GM21723 (cell line): ENCODE data around the gene TLN1.

Source experiments
- ATAC-seq: cut with Tn5 transposase; IDR thresholded peaks from one replicate; pipeline ENCODE4 v1.9.1; 2021; ENCODE audit warnings: mild to moderate bottlenecking, moderate library complexity; ENCODE audit not compliant: unreplicated experiment

The TLN1 gene

GRCh38 chr9:35669331-35670145 lies 62.5 kb downstream of the TLN1 start:
- no peak for ATAC-seq

- no peak for ATAC-seq
Measured at GRCh38 chr9:35667939-35668338, 64.1 kb downstream of the TLN1 start.

DNA sequence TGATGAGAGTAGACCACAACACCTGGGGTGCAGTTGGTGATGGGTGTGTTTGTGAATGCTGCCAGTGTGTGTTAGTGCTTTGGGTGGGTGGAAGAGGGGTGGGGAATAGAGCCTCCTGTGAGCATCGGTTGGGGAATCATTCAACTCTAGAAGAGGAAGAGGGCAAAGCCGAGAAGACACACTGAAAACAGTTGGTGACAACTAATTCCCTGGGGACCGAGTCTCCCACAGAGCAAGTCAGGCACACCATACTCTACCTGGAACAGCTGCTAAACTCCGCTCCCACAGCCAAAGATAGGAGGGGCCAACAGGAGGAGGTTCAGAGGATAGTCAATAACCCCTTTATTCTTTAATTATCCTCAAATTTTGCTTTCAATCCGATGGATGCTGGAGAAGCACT lies 65.4 kb downstream of the TLN1 start:
- no peak for ATAC-seq

DNA sequence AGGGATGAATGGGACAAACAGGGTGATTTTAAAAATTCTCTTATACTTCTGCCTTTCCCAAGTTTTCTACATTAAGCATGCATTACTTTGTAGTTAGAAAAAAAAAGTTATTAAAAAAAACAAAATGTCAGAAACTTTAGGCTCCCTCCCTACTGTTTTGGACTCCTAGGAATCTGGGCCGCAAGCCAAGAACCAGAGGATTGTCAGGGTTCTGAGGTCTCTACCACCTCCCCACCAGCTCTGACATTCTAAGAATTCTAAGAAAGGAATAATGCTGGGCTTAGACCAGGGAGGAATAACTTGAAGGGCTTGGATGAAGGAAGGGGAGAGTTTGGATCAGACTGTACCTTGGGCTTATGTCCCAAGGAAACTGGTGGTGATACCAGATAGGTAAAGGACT lies 66.0 kb downstream of the TLN1 start:
- no peak for ATAC-seq

GRCh38 chr9:35665471-35665818 lies 66.5 kb downstream of the TLN1 start:
- no peak for ATAC-seq

- peak; percentile 70 for ATAC-seq
Measured at GRCh38 chr9:35664531-35665470, 67.2 kb downstream of the TLN1 start, which contains the start of gene ARHGEF39. Gene ARHGEF39, minus strand, starts transcription at chr9:35665195. Its CDS starts 26 bp downstream, at chr9:35665169.

DNA sequence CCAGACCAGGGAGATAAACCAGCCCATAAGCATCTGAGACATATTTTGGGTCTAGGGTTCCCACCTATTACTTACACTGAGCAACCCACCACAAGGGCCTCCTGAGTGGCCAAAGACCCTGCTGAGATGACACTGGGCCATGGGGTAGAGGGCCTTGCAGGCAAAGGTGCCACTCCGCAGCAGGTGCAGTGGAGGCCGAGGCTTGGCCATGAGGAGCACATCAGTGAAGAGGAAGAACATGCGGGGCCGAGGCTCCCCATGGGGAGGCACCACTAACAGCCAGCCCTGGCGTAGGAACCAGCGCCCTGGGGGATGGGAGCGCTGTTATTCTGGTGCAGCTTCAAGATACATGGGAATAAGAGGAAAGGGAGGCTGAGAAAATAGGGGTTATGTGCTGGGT lies 69.6 kb downstream of the TLN1 start:
- ATAC-seq, result no peak

DNA sequence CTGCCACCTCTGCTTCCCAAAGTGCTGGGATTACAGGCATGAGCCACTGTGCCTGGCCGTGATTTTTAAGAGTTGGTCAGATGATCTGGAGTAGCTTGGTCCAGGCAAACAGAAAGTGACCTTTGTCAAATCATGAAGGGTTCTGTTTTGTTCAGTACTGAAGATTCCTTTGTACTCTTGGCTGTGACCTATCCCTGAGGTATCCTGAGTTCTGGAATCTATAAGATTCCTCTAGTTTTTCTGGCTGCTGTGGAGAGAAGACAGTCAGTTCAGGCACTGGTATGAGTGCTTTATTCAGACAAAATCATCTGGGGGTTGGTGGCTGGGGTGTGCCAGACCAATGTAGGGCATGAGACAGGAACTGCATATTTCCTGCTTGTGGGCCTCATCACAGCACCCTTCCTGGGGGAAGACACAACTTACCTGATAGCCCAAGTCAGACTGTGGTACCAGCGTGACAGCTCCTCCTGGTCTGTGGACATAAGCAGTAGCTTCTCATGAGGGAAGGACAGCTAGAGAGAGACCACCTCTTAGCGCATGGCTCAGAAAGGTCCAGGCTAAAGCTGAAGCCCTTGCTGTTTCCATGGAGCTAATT lies 70.1 kb downstream of the TLN1 start:
- no peak for ATAC-seq

- ATAC-seq, result no peak
Measured at GRCh38 chr9:35660966-35661415, 71.0 kb downstream of the TLN1 start.

DNA sequence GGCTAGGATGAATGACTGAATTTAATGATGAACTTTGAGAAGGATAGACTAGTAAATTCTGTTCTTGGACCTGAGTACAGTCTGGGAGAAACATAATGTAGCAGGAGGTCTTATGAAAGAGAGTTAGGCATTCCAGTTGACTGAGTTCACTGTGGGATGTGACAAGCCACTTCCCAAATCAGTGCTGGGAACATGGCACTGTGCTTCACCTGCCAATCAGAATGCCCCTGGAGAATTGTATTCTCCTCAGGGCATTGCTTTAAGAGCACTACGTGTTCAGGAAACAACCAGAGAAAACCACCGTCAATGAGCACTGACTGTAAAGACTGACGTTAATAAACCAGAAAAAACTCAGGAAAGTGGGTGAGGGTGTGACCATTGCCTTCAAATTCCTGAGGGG lies 72.7 kb downstream of the TLN1 start:
- ATAC-seq, result no peak

DNA sequence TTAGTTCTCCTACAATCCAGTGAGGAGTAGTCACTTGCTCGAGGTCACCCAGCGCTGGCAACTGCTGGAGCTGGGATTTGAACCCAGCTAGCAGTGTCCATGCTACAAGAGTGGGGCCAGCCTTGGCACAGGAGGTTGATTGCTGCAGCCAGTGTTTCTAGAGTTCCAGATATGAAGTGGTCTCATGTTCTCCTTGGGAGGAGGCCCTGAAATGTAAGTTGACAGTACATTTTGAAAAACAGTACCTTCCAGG lies 73.1 kb downstream of the TLN1 start:
- ATAC-seq, result peak; percentile 10

DNA sequence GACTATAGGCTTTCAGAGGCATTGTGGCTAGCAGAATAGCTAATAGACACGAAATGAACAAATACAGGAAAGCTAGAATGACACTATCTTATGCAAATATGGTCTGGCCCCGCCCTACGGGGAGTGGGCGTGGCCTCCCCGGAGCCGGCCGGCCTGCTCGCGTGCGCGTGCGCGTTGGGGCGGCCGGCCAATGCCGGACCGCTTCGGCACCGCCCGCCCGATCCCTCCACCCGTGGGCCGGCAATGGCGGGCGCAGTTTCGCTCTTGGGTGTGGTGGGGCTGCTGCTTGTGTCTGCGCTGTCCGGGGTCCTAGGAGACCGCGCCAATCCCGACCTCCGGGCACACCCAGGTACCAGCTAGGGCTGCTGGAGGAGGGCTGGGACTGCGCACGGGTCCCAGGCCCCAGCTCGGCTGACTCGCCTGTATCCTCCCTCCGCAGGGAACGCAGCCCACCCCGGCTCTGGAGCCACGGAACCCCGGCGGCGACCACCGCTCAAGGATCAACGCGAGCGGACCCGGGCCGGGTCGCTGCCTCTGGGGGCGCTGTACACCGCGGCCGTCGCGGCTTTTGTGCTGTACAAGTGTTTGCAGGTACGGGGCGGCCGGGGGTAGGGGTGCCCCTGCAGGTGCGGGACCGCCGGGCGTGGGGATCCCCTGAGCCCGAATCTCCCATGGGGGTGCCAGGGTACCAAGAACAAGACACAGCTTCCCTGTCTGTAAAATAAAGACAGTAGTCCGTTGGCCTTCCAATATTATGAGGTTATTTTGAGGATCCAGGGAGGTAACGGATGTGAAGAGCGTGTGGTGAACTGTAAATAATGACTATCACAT lies 73.6 kb downstream of the TLN1 start, which contains the start of gene CCDC107:
CCDC107 (plus strand) TSS at position 156 of the 831 bp plus-strand sequence; CDS start at position 244, 88 bp downstream.
- ATAC-seq, result peak; percentile 49

DNA sequence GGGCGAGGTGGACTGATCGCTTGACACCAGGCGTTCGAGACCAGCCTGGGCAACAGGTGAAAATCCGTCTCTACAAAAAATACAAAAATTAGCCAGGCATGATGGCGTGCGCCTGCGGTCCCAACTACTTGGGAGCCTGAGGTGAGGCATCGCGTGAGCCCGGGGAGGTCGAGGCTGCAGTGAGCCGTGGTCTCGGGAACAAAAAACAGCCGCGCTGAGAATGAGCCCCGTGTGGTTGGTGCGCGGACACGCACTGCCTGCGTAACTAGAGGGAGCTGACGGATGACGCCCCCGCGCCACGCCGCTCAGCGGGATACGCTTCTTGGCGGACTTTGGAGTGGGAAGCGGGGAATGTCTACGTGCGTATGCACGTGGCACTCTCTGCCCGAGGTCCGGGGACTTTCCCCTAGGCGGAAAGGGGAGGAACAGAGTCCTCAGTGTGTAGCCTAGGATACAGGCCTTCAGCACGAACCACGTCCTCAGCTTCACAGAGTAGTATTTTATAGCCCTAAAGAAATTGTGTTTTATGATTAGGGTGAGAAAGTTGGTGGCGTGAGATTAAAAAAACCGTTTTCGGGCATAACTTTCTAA lies 74.4 kb downstream of the TLN1 start, which contains the start of gene RMRP:
RMRP (minus strand) TSS at position 474 of the 591 bp plus-strand sequence.
- ATAC-seq, result peak; percentile 87

DNA sequence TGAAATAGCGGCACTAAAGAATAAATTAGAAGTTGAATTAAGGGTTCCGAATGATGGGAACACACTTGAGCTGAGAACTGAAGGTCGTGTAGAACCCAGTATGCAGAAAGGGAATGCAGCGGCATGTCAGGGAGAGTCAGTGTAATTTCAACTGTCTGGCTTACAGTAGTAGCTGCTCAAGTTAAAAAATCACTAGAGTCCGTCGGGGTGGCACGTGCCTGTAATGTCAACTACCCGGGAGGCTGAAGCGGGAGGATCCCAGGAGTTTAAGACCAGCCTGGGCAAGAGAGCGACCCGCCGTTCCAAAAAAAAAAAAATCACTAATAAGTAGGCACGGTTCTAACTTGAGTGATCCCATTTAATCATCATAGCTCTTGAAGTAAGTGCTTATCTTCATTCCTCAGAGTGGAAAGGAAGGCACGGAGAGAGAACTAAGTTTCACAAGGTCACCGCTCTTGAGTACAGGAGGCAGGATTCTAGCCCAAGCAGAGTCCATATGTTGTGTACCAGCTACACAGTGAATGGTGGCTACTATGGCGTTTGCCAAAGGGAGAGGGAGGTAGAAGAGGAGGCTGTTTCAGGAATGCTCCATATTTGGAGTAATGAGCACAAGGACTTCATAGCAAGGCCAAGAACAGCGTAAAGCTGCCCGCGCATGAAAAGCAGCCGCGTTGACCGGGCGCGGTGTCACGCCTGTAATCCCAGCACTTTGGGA lies 75.0 kb downstream of the TLN1 start:
- ATAC-seq, result peak; percentile 2

GRCh38 chr9:35656348-35656747 lies 75.6 kb downstream of the TLN1 start:
- no peak for ATAC-seq

- ATAC-seq, result no peak
Measured at GRCh38 chr9:35653611-35654010, 78.4 kb downstream of the TLN1 start.

DNA sequence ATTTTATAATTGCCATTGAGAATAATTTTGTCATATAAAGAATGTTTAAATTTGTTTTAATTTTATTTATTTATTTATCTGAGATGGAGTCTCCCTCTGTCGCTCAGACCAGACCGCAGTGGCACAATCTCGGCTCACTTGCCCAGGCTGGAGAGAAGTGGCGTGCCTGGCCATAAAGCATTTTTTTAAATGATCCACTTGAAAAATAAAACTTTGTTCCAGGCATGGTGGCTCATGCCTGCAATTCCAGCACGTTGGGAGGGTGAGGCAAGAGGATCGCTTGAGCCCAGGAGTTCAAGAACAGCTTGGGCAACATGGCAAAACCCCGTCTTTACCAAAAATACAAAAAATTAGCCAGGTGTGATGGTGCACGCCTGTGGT lies 79.2 kb downstream of the TLN1 start:
- ATAC-seq, result no peak

GRCh38 chr9:35651956-35652828 lies 79.8 kb downstream of the TLN1 start:
- ATAC-seq, result no peak
